Activated T-helper 1 cell treated with anti-CD3 and anti-CD28 coated beads, Interleukin-2, amount 50 U/mL, for 16 hours (primary cell): ENCODE data around the gene LIX1.

ENCODE experiments used
- DNase-seq, 2 donors: peaks; one replicate each; pipeline ENCODE4 v3.0.0-alpha.2; 2020; ENCODE audit warnings: low read depth in 1 of 2, low spot score in 1 of 2

The LIX1 gene

DNA sequence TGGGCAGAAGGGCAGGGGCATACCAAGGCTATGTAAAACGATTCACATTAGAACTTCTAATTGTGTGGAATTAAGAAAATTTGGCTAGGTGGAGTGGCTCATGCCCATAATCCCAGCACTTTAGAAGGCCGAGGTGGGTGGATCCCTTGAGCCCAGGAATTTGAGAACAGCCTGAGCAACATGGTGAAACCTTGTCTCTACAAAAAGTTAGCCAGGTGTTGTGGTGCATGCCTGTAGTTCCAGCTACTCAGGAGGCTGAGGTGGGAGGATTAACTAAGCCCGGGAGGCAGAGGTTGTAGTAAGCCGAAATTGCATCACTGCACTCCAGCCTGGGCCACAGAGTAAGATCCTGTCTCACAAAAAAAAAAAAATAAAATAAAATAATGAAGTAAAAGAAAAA is 65.2 kb downstream of the LIX1 start:
- DNase-seq, result no peak

DNA sequence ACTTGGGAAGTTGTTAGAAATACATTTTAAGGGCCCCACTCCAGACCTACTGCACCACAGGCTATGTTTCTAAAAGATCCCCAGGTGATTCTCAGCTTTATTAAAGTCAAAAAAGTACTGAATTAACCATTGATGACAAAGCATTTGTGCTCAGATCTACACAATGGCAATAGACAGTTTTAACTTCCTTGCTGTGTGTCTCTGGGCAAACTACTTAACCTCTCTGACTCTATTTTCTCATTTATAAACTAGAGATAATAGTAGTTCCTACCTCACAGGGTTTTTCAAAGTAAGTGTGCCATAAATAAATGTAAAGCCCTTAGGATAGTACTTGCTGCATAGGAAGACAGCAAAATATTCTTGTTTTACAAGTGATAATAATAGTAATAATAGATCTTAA is 66.3 kb downstream of the LIX1 start:
- no peak for DNase-seq

DNA sequence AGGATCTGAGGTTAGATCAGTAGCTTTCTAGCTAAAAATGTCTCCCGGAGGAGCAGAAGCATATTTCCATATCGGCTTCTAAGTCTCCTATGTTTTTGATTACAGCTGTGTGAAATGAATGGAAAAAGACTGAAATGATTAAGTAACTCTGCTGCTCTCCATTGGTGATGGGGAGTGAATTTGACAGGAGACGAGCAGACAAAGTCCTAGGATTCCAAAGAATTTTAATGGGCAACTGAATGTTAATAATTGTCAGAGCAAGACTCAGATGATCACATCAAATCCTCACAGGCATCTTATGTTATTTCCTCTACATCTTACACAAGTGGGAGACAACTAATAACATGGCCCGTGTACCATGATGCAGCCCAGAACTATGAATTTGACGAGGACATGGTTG is 66.8 kb downstream of the LIX1 start:
- no peak for DNase-seq

GRCh38 chr5:97074859-97075489 is 67.4 kb downstream of the LIX1 start:
- no peak for DNase-seq

DNA sequence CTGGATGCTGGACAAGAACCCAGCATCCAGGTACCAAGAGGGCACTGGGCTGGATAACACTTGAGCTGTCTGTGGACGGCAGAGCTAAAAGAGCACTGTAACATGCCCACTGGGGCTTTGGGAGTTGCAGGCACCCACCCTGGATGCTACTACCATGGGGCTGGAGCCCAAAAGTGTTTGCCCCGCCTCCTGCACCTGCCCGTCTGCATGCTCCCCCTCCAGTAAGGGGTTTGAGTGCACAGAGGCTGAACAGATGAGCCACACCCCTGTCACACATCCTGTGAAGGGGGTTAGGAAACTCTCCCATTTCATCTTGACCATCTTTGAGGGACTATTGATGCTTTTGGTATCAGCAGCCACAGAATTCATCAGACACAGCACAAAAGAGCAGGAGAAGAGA is 69.0 kb downstream of the LIX1 start:
- DNase-seq, result no peak

GRCh38 chr5:97072696-97073095 is 69.7 kb downstream of the LIX1 start:
- DNase-seq, result no peak

DNA sequence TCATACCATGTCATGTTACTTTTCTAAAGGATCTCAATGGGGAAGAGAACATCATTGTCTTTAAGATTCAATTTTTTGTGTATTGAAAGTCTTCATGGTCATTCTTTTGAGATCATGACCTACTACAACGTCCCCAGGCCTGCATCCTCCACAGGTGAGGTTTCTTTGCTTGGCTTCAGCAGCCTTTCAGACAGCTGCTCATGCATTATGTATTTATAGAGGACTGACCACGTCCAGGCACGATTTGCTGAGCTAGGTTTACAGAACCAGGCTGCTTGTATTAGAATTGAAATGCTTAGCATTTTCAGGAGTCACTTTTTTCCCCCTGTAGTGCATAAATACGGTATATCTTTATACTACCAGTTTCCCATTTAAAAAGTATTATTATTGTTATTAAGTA is 70.4 kb downstream of the LIX1 start:
- DNase-seq, result no peak

- DNase-seq, result no peak
Measured at GRCh38 chr5:97071101-97071500, 71.3 kb downstream of the LIX1 start.

- DNase-seq, result no peak
Measured at GRCh38 chr5:97070234-97070633, 72.2 kb downstream of the LIX1 start.

DNA sequence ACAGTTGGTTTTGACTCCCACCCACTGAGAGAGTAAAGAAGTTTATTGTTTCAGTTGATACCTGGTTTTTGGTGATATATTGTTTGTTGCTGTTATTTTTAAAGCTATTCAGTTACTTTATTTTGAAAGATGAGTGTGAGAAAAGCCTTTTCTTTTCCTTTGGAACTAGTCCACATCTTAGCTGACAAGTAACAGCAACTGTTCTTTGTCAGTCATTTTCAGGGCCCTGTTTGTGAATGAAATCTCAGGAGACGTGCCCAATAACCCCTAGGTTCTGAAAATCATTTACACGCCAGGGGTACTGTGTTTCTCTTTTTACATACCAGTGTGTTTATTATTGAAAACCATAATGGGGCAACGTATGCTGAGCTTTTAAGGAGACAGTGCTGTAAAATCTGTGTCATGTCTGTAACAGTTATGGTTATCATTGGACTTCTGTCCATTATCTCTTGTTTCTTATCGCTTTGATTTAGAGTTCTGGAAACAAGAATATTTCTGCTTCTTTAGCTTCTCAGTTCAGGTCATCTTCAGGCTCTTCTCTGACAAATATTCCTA is 75.0 kb downstream of the LIX1 start:
- no peak for DNase-seq

DNA sequence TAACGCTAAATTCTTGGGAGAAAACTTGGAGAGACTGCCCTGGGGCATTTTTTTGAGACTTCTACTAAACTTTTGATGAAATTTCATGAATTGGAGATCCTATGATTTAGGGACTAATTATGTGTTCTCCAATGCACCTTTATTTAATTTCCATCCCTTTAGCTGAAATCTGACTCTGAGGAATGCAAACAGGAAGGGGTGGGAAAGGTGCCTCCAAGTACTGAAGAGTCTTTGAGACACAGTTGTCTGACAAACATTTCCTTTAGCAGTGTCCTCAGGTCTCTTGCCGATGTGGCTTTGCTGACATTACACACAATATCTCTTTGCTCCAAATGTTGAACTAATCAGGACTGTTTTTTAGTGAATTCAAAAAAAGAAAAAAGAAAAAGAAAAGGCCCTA is 76.9 kb downstream of the LIX1 start:
- no peak for DNase-seq

DNA sequence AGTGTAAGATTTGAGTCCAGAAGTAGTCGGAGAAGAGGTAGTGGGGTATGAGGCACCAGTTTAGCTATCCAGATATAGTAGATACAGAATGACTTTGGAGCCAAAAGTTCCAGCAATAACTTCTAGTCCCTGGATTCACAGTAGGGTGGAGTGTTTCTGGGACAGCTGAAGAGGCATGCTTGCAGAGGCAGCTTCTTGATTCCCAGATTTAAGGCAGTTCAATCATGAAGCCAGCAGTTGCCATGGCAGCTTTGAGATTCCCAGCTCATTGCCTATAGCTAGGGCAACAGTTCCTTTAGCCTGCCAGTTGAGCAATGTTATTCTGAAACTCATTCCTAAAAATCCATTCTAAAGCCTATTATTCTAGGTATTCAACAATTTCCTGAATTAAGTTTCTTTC is 79.2 kb downstream of the LIX1 start:
- no peak for DNase-seq

- no peak for DNase-seq
Measured at GRCh38 chr5:97062046-97062445, 80.4 kb downstream of the LIX1 start.

GRCh38 chr5:97056263-97056662 is 86.1 kb downstream of the LIX1 start:
- DNase-seq, result no peak

DNA sequence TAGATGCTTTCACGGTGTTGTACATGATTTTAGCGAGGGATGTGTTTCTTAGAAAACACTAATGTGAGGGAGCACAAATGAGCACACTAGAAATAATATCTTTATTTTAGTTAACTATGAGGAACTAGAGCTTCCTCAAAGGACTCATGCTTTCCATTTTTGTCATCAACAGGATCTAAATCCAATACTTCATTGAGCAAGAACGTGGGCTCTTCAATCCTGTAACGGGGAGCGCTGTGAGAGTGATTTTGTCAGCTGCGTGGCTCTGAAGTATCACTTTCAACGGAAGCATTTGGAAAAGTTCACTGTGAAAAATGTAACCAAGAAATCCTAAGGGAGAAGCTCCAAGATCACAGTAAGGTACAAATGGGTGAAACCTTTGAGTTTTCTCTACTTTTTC is 93.2 kb downstream of the LIX1 start:
- DNase-seq, result no peak

- DNase-seq, result no peak
Measured at GRCh38 chr5:97047076-97047475, 95.3 kb downstream of the LIX1 start.

DNA sequence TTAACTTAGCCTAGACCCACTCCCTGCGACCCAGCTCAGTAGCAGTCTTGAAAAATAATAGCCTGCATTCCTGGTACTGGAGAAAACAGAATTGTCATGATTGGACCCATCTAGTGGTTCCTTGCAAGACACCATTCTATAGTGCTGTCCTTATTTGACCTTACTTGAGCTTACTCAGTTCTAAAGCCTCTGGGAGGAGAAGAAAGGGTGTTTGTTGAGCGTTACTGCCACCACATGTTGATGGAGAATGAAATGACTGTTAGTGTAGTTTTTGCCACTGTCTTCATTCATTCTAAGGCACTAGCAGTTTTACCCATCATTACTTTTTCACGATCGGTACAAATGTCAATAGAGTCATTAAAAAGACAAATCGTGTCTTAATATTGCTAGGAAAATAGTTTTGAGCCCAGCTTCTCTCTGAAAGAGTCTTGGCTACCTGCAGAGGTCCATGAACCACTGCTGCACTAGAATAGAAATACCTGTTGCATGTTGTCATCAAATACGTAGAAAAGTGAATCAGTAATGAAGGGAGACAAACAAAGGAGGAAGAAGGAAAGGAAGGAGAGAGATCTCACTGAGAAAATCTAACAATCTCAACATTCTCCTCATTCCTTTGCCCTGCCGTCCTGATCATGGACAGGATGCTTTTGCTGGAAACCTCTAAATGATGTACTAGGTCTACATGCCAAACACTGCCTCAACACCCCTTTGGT is 96.0 kb downstream of the LIX1 start:
- no peak for DNase-seq

- DNase-seq, result no peak
Measured at GRCh38 chr5:97044052-97044451, 98.4 kb downstream of the LIX1 start.

DNA sequence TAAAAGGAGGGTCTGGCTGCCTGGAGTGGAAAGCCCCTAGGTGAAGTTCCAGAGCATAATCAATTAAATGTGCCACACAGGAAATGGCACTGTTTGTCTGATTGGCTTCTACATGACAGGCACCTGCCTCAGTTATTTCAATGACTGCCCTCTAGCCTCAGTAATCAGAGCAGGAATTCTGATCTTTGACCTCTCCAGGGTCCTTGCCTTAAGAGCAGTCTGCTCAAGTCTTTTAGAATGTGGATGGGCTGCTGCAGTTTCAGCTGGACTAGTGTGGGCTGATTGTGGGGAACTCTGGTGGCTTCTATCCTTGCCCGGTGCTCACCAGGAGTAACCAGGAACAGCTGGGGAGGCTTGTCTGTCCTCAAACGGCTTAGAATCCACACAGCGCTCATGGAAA is 98.9 kb downstream of the LIX1 start:
- DNase-seq, result no peak

DNA sequence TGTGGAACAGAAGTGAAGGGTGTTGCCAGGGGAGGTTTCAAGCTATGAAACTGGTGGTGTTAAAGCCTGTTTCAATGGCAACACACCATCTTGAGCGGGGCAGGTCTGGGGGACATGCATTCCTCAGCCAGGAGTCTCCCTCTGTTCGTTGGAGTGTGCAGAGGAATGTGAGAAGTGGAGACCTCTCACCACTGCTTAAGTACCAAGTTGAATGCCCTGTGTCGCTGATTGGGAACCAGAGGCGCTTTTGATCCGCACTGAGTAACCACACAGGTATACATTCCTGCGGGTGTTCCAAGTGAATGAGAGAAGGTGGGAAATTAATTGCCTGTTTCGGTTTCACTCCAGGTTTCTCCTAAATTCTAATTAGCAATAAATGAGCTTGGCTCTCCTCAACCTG is 99.4 kb downstream of the LIX1 start:
- no peak for DNase-seq
